SK-N-SH treated with all-trans-retinoic acid at 6 μM for 48 hours (cell line): Measurements from ENCODE around the gene GPX1.

ENCODE experiments used
- ATAC-seq: fragments of 200-7000 bp; cut with Tn5 transposase; 3 replicates; pipeline ENCODE4 v1.9.1; 2020; ENCODE audit warnings: mild to moderate bottlenecking, moderate library complexity
- ARNTL ChIP-seq: fragments of 450-650 bp; formaldehyde crosslinking; IDR thresholded peaks from 2 replicates; pipeline ENCODE4 v1.5.0; 2020; ENCODE audit warnings: low read depth, mild to moderate bottlenecking, moderate library complexity, borderline replicate concordance
- BACH2 ChIP-seq: fragments of 250-450 bp; sonication (Bioruptor Pico); IDR thresholded peaks from 2 replicates; pipeline ENCODE4 v1.9.0; 2021; ENCODE audit warnings: mild to moderate bottlenecking, borderline replicate concordance
- CSDC2 ChIP-seq: fragments of 250-450 bp; sonication (Bioruptor Pico); IDR thresholded peaks from 2 replicates; pipeline ENCODE4 v1.5.0; 2020; ENCODE audit warnings: mild to moderate bottlenecking, moderate library complexity
- ISL1 ChIP-seq: fragments of 250-450 bp; sonication (Bioruptor Pico); IDR thresholded peaks from 2 replicates; pipeline ENCODE4 v2.1.2; 2022; ENCODE audit warnings: mild to moderate bottlenecking, moderate library complexity
- PPARA ChIP-seq: fragments of 250-450 bp; sonication (Bioruptor Pico); IDR thresholded peaks from 2 replicates; pipeline ENCODE4 v1.5.0; 2020; ENCODE audit warnings: mild to moderate bottlenecking, borderline replicate concordance
- RARB ChIP-seq: fragments of 250-450 bp; sonication (Bioruptor Pico); IDR thresholded peaks from 2 replicates; pipeline ENCODE4 v1.8.0; 2021; ENCODE audit warnings: mild to moderate bottlenecking, moderate library complexity
- SNAI2 ChIP-seq: fragments of 250-450 bp; sonication (Bioruptor Pico); IDR thresholded peaks from 2 replicates; pipeline ENCODE4 v1.5.0; 2020; ENCODE audit warnings: mild to moderate bottlenecking, moderate library complexity
- TCF4 ChIP-seq: fragments of 250-450 bp; sonication (Bioruptor Pico); IDR thresholded peaks from 2 replicates; pipeline ENCODE4 v1.8.0; 2021; ENCODE audit warnings: mild to moderate bottlenecking, moderate library complexity, borderline replicate concordance
- TOX ChIP-seq: fragments of 250-450 bp; sonication (Bioruptor Pico); IDR thresholded peaks from 2 replicates; pipeline ENCODE4 v1.8.0; 2021; ENCODE audit warnings: mild to moderate bottlenecking, moderate library complexity, borderline replicate concordance
- ZC3H10 ChIP-seq: fragments of 250-450 bp; sonication (Bioruptor Pico); IDR thresholded peaks from 2 replicates; pipeline ENCODE4 v1.5.1; 2021; ENCODE audit warnings: mild to moderate bottlenecking, moderate library complexity
- ZFP3 ChIP-seq: fragments of 250-450 bp; sonication (Bioruptor Pico); IDR thresholded peaks from 2 replicates; pipeline ENCODE4 v1.5.0; 2020; ENCODE audit warnings: mild to moderate bottlenecking, moderate library complexity
- ZNF8 ChIP-seq: fragments of 450-650 bp; formaldehyde crosslinking; IDR thresholded peaks from 2 replicates; pipeline ENCODE4 v1.5.0; 2020; ENCODE audit warnings: mild to moderate bottlenecking, moderate library complexity
- TF ChIP-seq, protein P1 (sequence below): fragments of 250-450 bp; sonication (Bioruptor Pico); IDR thresholded peaks from 2 replicates; pipeline ENCODE4 v1.5.1; 2021; ENCODE audit warnings: mild to moderate bottlenecking, moderate library complexity
- TF ChIP-seq, protein P2 (sequence below): fragments of 250-450 bp; sonication (Bioruptor Pico); IDR thresholded peaks from 2 replicates; pipeline ENCODE4 v1.5.0; 2020; ENCODE audit warnings: mild to moderate bottlenecking, moderate library complexity
- TF ChIP-seq, protein P3 (sequence below): fragments of 250-450 bp; sonication (Bioruptor Pico); IDR thresholded peaks from 2 replicates; pipeline ENCODE4 v1.5.1; 2020; ENCODE audit warnings: low read depth, mild to moderate bottlenecking, moderate library complexity
- TF ChIP-seq, protein P4 (sequence below): fragments of 250-450 bp; sonication (Bioruptor Pico); IDR thresholded peaks from 2 replicates; pipeline ENCODE4 v1.8.0; 2021; ENCODE audit warnings: low read depth, mild to moderate bottlenecking, moderate library complexity, borderline replicate concordance

The GPX1 gene

DNA sequence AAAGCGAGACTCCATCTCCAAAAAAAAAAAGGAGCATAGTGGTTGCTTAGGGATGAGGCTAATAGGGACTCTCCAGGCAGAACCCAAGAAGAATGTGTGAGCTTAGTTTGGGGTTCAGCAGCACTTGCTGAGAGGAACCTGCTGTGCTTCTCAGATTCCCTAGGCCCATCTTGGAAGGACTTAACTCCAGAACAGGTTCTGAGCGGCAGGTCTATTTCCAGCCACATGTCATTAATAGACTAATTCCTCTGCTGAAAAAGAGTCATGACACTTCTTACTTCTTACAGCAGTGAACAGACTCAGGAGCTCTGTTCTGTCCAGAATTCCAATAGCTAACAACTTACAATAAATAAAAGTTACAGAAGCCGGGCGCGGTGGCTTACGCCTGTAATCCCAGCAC lies 31.1 kb upstream of the GPX1 start:
- ATAC-seq, result no peak
- TF ChIP-seq TCF4 (CRISPR knock-in tag), result no peak
- TF ChIP-seq, protein P1, sequence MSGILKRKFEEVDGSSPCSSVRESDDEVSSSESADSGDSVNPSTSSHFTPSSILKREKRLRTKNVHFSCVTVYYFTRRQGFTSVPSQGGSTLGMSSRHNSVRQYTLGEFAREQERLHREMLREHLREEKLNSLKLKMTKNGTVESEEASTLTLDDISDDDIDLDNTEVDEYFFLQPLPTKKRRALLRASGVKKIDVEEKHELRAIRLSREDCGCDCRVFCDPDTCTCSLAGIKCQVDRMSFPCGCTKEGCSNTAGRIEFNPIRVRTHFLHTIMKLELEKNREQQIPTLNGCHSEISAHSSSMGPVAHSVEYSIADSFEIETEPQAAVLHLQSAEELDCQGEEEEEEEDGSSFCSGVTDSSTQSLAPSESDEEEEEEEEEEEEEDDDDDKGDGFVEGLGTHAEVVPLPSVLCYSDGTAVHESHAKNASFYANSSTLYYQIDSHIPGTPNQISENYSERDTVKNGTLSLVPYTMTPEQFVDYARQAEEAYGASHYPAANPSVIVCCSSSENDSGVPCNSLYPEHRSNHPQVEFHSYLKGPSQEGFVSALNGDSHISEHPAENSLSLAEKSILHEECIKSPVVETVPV (CRISPR knock-in tag), result no peak
- TF ChIP-seq SNAI2 (CRISPR knock-in tag), result no peak
- no peak for TF ChIP-seq PPARA
- no peak for TF ChIP-seq CSDC2
- TF ChIP-seq, protein P2, sequence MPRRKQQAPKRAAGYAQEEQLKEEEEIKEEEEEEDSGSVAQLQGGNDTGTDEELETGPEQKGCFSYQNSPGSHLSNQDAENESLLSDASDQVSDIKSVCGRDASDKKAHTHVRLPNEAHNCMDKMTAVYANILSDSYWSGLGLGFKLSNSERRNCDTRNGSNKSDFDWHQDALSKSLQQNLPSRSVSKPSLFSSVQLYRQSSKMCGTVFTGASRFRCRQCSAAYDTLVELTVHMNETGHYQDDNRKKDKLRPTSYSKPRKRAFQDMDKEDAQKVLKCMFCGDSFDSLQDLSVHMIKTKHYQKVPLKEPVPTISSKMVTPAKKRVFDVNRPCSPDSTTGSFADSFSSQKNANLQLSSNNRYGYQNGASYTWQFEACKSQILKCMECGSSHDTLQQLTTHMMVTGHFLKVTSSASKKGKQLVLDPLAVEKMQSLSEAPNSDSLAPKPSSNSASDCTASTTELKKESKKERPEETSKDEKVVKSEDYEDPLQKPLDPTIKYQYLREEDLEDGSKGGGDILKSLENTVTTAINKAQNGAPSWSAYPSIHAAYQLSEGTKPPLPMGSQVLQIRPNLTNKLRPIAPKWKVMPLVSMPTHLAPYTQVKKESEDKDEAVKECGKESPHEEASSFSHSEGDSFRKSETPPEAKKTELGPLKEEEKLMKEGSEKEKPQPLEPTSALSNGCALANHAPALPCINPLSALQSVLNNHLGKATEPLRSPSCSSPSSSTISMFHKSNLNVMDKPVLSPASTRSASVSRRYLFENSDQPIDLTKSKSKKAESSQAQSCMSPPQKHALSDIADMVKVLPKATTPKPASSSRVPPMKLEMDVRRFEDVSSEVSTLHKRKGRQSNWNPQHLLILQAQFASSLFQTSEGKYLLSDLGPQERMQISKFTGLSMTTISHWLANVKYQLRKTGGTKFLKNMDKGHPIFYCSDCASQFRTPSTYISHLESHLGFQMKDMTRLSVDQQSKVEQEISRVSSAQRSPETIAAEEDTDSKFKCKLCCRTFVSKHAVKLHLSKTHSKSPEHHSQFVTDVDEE (CRISPR knock-in tag), result no peak
- TF ChIP-seq, protein P3, sequence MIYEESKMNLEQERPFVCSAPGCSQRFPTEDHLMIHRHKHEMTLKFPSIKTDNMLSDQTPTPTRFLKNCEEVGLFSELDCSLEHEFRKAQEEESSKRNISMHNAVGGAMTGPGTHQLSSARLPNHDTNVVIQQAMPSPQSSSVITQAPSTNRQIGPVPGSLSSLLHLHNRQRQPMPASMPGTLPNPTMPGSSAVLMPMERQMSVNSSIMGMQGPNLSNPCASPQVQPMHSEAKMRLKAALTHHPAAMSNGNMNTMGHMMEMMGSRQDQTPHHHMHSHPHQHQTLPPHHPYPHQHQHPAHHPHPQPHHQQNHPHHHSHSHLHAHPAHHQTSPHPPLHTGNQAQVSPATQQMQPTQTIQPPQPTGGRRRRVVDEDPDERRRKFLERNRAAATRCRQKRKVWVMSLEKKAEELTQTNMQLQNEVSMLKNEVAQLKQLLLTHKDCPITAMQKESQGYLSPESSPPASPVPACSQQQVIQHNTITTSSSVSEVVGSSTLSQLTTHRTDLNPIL, result no peak
- TF ChIP-seq, protein P4, sequence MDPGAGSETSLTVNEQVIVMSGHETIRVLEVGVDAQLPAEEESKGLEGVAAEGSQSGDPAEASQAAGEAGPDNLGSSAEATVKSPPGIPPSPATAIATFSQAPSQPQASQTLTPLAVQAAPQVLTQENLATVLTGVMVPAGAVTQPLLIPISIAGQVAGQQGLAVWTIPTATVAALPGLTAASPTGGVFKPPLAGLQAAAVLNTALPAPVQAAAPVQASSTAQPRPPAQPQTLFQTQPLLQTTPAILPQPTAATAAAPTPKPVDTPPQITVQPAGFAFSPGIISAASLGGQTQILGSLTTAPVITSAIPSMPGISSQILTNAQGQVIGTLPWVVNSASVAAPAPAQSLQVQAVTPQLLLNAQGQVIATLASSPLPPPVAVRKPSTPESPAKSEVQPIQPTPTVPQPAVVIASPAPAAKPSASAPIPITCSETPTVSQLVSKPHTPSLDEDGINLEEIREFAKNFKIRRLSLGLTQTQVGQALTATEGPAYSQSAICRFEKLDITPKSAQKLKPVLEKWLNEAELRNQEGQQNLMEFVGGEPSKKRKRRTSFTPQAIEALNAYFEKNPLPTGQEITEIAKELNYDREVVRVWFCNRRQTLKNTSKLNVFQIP, result no peak
- TF ChIP-seq RARB (CRISPR knock-in tag), result no peak
- TF ChIP-seq ISL1 (CRISPR knock-in tag), result no peak

DNA sequence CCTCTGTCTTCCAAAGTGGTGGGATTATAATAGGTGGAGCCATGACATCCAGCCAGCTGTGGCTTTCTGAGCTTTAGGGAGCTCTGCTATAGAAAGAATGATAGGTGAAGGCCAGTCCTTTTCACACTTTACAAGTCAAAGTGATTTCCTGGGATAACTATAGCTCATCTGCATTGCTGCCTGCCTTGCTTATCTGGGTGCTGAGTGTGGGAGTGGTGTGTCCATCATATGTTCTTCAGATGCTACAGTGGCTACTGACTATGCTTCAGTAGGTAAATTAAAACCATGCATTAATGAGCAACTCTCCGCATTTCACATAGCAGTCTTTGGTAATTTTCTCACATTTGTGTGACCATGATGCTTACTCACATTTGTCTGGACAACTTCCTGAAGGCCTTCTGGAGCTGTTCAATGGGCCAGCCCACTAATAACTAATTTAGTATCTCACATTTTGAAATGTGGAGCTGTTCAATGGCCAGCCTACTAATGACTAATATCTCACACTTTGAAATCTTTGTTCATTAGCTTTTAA lies 30.2 kb upstream of the GPX1 start:
- no peak for TF ChIP-seq BACH2 (CRISPR knock-in tag)
- TF ChIP-seq ARNTL (CRISPR knock-in tag), result no peak
- no peak for ATAC-seq

DNA sequence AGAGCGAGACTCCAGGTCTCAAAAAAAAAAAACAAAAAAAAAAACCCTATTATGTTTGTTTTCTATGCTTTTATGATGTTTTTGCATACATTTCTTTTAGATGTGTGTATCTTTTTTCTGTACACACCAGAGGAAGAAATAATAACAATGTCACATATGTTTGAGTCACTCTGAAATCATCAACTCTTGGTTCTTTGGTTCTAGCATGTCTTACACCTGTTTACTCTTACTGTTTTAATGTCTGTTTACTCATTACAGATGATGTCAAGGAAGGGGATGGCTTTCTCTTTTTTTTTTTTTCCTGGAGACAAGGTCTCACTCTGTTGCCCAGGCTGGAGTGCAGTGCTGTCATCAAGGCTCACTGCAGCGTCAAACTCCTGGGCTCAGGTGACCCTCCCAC lies 29.6 kb upstream of the GPX1 start:
- no peak for ATAC-seq
- TF ChIP-seq TOX (CRISPR knock-in tag) (no peak), ARNTL (CRISPR knock-in tag) (no peak), SNAI2 (CRISPR knock-in tag) (no peak), ZC3H10 (CRISPR knock-in tag) (no peak), PPARA (no peak), ZFP3 (CRISPR knock-in tag) (no peak), ZNF8 (CRISPR knock-in tag) (no peak), ISL1 (CRISPR knock-in tag) (no peak)
- TF ChIP-seq, protein P4, result no peak
- TF ChIP-seq, protein P1 (CRISPR knock-in tag), result no peak
- TF ChIP-seq, protein P3, result no peak
